Panc1 (cell line): ENCODE results near the gene FRMD4A. TPM values are rescaled to one million over a fixed set of nuclear protein-coding genes. Genes with fewer than 3 reads are reported as not detected.

Experiments used
- ATAC-seq: fragments of 200-7000 bp; cut with Tn5 transposase; 2 replicates; pipeline ENCODE4 v1.9.1; 2020; ENCODE audit warnings: mild to moderate bottlenecking, moderate library complexity
- BruUV-seq: library from RNA; stranded (reverse); fragments of 400-500 nt; replicated peaks from 2 replicates; lab custom pipeline; 2021; lab: Mats Ljungman, UMichigan
- CTCF ChIA-PET: fragments of 300-600 bp; sonication (Branson Sonifier 250); formaldehyde crosslinking; loops from one replicate; lab custom pipeline; 2022; ENCODE audit warnings: antibody characterized with exemption; lab: Charles Lee
- POLR2A ChIA-PET: fragments of 300-600 bp; sonication (Branson Sonifier 250); formaldehyde crosslinking; loops from one replicate; lab custom pipeline; 2022; ENCODE audit warnings: antibody characterized with exemption; lab: Charles Lee
- DNase-seq: peaks from one replicate; pipeline ENCODE4 v3.0.0-alpha.2; 2010; ENCODE audit warnings: low read depth, low spot score
- H3K27ac ChIP-seq: 2 replicates; pipeline ENCODE4 v1.5.1; 2011; ENCODE audit warnings: mild to moderate bottlenecking, low read length, inconsistent platforms
- H3K27me3 ChIP-seq: fragments of 200-500 bp; sonication (Bioruptor generic); 2 replicates; pipeline ENCODE4 v1.6.0; 2014; ENCODE audit warnings: low read length, inconsistent platforms; ENCODE audit not compliant: control insufficient read depth, insufficient read depth
- H3K36me3 ChIP-seq: fragments of 200-500 bp; sonication (Bioruptor generic); 2 replicates; pipeline ENCODE4 v1.5.1; 2014; ENCODE audit warnings: inconsistent platforms, mild to moderate bottlenecking, low read length, moderate library complexity; ENCODE audit not compliant: control insufficient read depth, insufficient read depth
- H3K4me1 ChIP-seq: 2 replicates; pipeline ENCODE4 v1.5.1; 2011; ENCODE audit warnings: inconsistent platforms, mild to moderate bottlenecking, low read length, moderate library complexity; ENCODE audit not compliant: control insufficient read depth, insufficient read depth
- H3K4me3 ChIP-seq, 2 experiments: 2 replicates each; pipeline ENCODE4 v1.5.1; 2011 to 2012; ENCODE audit warnings: low read depth in 2 of 2, low read length in 2 of 2, mild to moderate bottlenecking in 2 of 2, inconsistent platforms in 1 of 2, moderate library complexity in 1 of 2
- H3K9me3 ChIP-seq: fragments of 200-500 bp; sonication (Bioruptor generic); 2 replicates; pipeline ENCODE4 v1.5.1; 2014; ENCODE audit warnings: low read depth, mild to moderate bottlenecking, inconsistent platforms, low read length, moderate library complexity; ENCODE audit not compliant: control insufficient read depth, insufficient read depth
- POLR2AphosphoS5 ChIP-seq: IDR thresholded peaks from 2 replicates; pipeline ENCODE4 v1.6.1; 2012; ENCODE audit warnings: mild to moderate bottlenecking, low read depth, low read length, moderate library complexity
- SIN3A ChIP-seq: IDR thresholded peaks from 2 replicates; pipeline ENCODE4 v1.6.1; 2012; ENCODE audit warnings: low read depth, mild to moderate bottlenecking, low read length, moderate library complexity, borderline replicate concordance; ENCODE audit not compliant: insufficient read depth
- TCF7L2 ChIP-seq: IDR thresholded peaks from 2 replicates; pipeline ENCODE4 v1.6.1; 2011; ENCODE audit warnings: mild to moderate bottlenecking, low read depth, low read length, inconsistent platforms
- in situ Hi-C: cut with HindIII; loops from 2 replicates; pipeline ENCODE4 v1.10.0; 2016; ENCODE audit warnings: low sequenced_read_pairs, low pct_unique_long_range_greater_than_20kb
- intact Hi-C: fragments of 100-400 bp; cut with micrococcal nuclease; formaldehyde crosslinking; loops from one replicate; pipeline ENCODE4 v1.10.0; 2022; ENCODE audit not compliant: unreplicated experiment
- total RNA-seq: library from RNA; stranded (reverse); gene quantifications from one replicate; pipeline ENCODE4 v1.2.1, GENCODE V29; 2021; ENCODE audit not compliant: unreplicated experiment
- TF ChIP-seq, protein P1 (sequence below): fragments of 450-650 bp; IDR thresholded peaks from 2 replicates; pipeline ENCODE4 v1.5.1; 2017; ENCODE audit warnings: mild to moderate bottlenecking
- TF ChIP-seq, protein P2 (sequence below), 2 experiments: IDR thresholded peaks; 2 replicates each; pipeline ENCODE4 v1.6.1; 2011 to 2012; ENCODE audit warnings: low read depth in 2 of 2, control low read depth in 1 of 2, low read length in 1 of 2, mild to moderate bottlenecking in 1 of 2, moderate library complexity in 1 of 2; ENCODE audit not compliant: insufficient read depth in 1 of 2

FRMD4A gene
- total RNA-seq, 1 experiment from 2014 or later, result 7.1 TPM

DNA sequence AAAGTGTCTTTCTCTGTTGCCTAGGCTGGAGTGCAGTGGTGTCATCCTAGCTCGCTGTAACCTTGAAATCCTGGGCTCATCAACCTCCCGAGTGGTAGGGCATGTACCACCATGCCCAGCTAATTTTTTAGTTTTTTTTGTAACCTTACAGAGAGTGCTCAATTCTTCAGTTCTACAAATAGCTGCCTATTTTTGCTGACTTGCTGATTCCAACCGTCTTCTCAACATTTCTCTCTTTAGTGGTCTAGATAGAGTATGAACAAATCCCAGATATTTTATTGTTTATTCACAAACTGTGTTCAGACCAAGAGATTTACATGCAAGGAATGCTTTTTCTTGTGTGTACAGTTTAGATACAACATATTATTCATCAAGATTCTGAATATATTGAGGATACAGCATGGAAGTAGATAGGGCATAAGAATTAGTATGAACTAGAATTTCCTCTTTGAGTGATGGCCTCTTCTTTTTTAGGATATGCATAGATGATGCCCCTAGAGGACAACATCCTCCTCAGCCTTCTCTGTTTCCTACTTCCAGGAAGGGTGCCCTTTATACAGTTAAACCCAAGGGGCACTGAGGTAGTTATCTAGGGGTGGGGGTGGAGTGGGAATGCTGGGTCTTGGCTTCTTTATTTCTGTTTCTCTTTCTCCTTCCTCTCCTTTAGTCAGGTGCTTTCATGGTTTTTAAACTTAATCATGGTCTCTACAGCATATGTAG lies 717.9 kb downstream of the FRMD4A start:
- Histone ChIP-seq H3K27ac (no peak overlapping the region), H3K4me1 (no peaks in the 10 kb centered on the region), H3K27me3 (no peaks in the 10 kb centered on the region), H3K4me3 (no peak overlapping the region), H3K9me3 (no peaks in the 10 kb centered on the region), H3K36me3 (peaks cover 4% of the 10 kb centered on the region; the same call in 1 of the 2 replicates)
- in situ Hi-C loops, result no loop called here
- DNase-seq (no peak), ATAC-seq (no peak)
- intact Hi-C loops, result no loop called here
- TF ChIP-seq, protein P1, sequence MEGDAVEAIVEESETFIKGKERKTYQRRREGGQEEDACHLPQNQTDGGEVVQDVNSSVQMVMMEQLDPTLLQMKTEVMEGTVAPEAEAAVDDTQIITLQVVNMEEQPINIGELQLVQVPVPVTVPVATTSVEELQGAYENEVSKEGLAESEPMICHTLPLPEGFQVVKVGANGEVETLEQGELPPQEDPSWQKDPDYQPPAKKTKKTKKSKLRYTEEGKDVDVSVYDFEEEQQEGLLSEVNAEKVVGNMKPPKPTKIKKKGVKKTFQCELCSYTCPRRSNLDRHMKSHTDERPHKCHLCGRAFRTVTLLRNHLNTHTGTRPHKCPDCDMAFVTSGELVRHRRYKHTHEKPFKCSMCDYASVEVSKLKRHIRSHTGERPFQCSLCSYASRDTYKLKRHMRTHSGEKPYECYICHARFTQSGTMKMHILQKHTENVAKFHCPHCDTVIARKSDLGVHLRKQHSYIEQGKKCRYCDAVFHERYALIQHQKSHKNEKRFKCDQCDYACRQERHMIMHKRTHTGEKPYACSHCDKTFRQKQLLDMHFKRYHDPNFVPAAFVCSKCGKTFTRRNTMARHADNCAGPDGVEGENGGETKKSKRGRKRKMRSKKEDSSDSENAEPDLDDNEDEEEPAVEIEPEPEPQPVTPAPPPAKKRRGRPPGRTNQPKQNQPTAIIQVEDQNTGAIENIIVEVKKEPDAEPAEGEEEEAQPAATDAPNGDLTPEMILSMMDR, result no peak
- TF ChIP-seq, protein P2, sequence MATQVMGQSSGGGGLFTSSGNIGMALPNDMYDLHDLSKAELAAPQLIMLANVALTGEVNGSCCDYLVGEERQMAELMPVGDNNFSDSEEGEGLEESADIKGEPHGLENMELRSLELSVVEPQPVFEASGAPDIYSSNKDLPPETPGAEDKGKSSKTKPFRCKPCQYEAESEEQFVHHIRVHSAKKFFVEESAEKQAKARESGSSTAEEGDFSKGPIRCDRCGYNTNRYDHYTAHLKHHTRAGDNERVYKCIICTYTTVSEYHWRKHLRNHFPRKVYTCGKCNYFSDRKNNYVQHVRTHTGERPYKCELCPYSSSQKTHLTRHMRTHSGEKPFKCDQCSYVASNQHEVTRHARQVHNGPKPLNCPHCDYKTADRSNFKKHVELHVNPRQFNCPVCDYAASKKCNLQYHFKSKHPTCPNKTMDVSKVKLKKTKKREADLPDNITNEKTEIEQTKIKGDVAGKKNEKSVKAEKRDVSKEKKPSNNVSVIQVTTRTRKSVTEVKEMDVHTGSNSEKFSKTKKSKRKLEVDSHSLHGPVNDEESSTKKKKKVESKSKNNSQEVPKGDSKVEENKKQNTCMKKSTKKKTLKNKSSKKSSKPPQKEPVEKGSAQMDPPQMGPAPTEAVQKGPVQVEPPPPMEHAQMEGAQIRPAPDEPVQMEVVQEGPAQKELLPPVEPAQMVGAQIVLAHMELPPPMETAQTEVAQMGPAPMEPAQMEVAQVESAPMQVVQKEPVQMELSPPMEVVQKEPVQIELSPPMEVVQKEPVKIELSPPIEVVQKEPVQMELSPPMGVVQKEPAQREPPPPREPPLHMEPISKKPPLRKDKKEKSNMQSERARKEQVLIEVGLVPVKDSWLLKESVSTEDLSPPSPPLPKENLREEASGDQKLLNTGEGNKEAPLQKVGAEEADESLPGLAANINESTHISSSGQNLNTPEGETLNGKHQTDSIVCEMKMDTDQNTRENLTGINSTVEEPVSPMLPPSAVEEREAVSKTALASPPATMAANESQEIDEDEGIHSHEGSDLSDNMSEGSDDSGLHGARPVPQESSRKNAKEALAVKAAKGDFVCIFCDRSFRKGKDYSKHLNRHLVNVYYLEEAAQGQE (IDR thresholded peaks at IDR 0.05; ENCODE audit: insufficient read depth in 1 of 2, low read depth in 2 of 2, low read length in 1 of 2), result no peak
- TF ChIP-seq POLR2AphosphoS5 (no peak), SIN3A (no peak), TCF7L2 (no peak)
- no TSS peak for BruUV-seq
- CTCF ChIA-PET, result no interaction called here
- POLR2A ChIA-PET, result no interaction called here

DNA sequence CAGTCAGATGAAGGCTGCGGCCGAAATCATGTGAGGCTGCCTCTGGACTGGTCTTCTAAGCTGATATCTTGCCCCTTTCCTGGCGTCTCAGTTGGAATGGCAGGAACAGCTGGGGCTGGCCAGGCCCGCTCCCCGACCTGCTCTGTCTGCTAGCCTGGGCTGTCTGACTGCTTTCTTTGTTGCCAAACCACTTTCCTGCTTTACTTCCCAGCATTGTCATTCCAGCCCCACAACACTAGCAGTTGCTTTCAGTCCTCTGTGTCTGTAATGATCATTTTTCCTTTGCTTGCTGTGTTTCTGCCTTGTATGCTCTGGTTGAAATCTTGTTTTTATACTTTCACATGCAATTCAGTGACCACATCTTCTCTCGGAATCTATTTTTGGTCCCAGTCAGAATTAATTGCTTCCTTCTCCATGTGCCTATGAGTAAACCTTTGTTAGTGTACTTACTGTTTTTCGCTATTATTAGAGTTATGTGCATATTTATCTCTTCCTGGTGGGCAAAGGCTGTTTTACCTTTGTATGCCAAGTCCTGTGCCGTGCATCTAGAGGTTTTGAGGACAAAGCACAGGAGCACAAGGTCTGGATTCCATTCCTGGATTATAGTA lies 722.4 kb downstream of the FRMD4A start:
- H3K4me3 ChIP-seq, result no peak overlapping the region
- no peaks in the 10 kb centered on the region for H3K36me3 ChIP-seq
- TF ChIP-seq, protein P1, result no peak
- TF ChIP-seq SIN3A (no peak), TCF7L2 (no peak), POLR2AphosphoS5 (no peak)
- TF ChIP-seq, protein P2 (IDR thresholded peaks at IDR 0.05; ENCODE audit: insufficient read depth in 1 of 2, low read depth in 2 of 2, low read length in 1 of 2), result no peak
- no peak for DNase-seq
- POLR2A ChIA-PET, result no interaction called here
- H3K27me3 ChIP-seq, result no peaks in the 10 kb centered on the region
- no peaks in the 10 kb centered on the region for H3K4me1 ChIP-seq
- in situ Hi-C loops (no loop called here), intact Hi-C loops (no loop called here)
- BruUV-seq, result no TSS peak
- CTCF ChIA-PET, result no interaction called here
- no peak for ATAC-seq
- H3K9me3 ChIP-seq, result no peaks in the 10 kb centered on the region
- H3K27ac ChIP-seq, result no peak overlapping the region
